ENCODE results near the gene ZNF180. TPM values are rescaled to one million over a fixed set of nuclear protein-coding genes. Genes with fewer than 3 reads are reported as not detected.
A peak's percentile ranks its signal among the peaks of the same experiment; 100 is the strongest.

ZNF180 gene
- total RNA-seq (2022) (12.7 TPM in 2 replicates), Bru-seq, nascent RNA (percentile 86 among the genes with signal in this experiment), BruChase-seq, experiment 1, labeled RNA remaining after a 6-hour chase (percentile 74 among the genes with signal in this experiment), BruChase-seq, experiment 2, labeled RNA remaining after a 2-hour chase (percentile 75 among the genes with signal in this experiment)
- long read RNA-seq, partial matches to known transcripts, result 2 of 9 reads
- long read RNA-seq, other reads (novel, unspliced or antisense), result 3 of 9 reads

- H3K4me3 Mint-ChIP-seq (ENCODE audit: low read depth, unreplicated experiment), result peak within 1 kb of the TSS; percentile 90
- BruUV-seq (replicated peaks), result no TSS peak
- H3K27me3 Mint-ChIP-seq (ENCODE audit: unreplicated experiment), result peaks cover 6% of the 10 kb centered on the region
- peak within 1 kb of the TSS; percentile 78 for H3K27ac Mint-ChIP-seq (ENCODE audit: unreplicated experiment)
- TF ChIP-seq CTCF (IDR thresholded peaks at IDR 0.05; ENCODE audit: unreplicated experiment), result peak; percentile 83
- H3K36me3 Mint-ChIP-seq (ENCODE audit: insufficient read depth, unreplicated experiment), result peaks cover 56% of the 10 kb centered on the region
- peaks cover 26% of the 10 kb centered on the region for H3K4me1 Mint-ChIP-seq (ENCODE audit: low read depth, unreplicated experiment)
- CTCF ChIA-PET, result interaction anchor here (0.6 to 1.4 kb wide), 7 partner anchors 31 to 496 kb away, joined by 3 to 6 read pairs (median 3); partner anchors contain the start of gene ZNF226
- peaks cover 11% of the 10 kb centered on the region for H3K9me3 Mint-ChIP-seq (ENCODE audit: low read depth, unreplicated experiment)
- DNase-seq, result peak; percentile 99
- intact Hi-C loops (cut with micrococcal nuclease; ENCODE audit: unreplicated experiment), result no loop called here
Observed at GRCh38 chr19:44499962-44500949, at the start of gene ZNF180. TSS of gene ZNF180 (minus strand) at chr19:44500522. CDS start at chr19:44497334, 3,188 bp downstream.

GRCh38 chr19:44549507-44549906 lies 49.2 kb upstream of the ZNF180 start:
- Mint-ChIP-seq H3K4me1 (ENCODE audit: low read depth, unreplicated experiment) (peaks cover 17% of the 10 kb centered on the region), H3K36me3 (ENCODE audit: insufficient read depth, unreplicated experiment) (no peaks in the 10 kb centered on the region), H3K4me3 (ENCODE audit: low read depth, unreplicated experiment) (no peak overlapping the region), H3K9me3 (ENCODE audit: low read depth, unreplicated experiment) (no peaks in the 10 kb centered on the region), H3K27ac (ENCODE audit: unreplicated experiment) (no peak overlapping the region), H3K27me3 (ENCODE audit: unreplicated experiment) (peaks cover 11% of the 10 kb centered on the region)
- intact Hi-C loops (cut with micrococcal nuclease; ENCODE audit: unreplicated experiment), result no loop called here
- DNase-seq, result no peak
- CTCF ChIA-PET, result interaction anchor here (0.7 kb wide), 1 partner anchor 30 kb away, joined by 6 read pairs; no protein-coding TSS in a partner anchor
- TF ChIP-seq CTCF (IDR thresholded peaks at IDR 0.05; ENCODE audit: unreplicated experiment), result no peak
- no TSS peak for BruUV-seq (replicated peaks)

- Mint-ChIP-seq H3K27ac (ENCODE audit: unreplicated experiment) (no peak overlapping the region), H3K9me3 (ENCODE audit: low read depth, unreplicated experiment) (no peaks in the 10 kb centered on the region), H3K4me3 (ENCODE audit: low read depth, unreplicated experiment) (no peak overlapping the region), H3K4me1 (ENCODE audit: low read depth, unreplicated experiment) (peaks cover 9% of the 10 kb centered on the region), H3K36me3 (ENCODE audit: insufficient read depth, unreplicated experiment) (no peaks in the 10 kb centered on the region), H3K27me3 (ENCODE audit: unreplicated experiment) (peaks cover 18% of the 10 kb centered on the region)
- no peak for DNase-seq
- CTCF ChIA-PET, result interaction anchor here (0.7 to 1.1 kb wide), 2 partner anchors 22 to 585 kb away, joined by 3 read pairs; no protein-coding TSS in a partner anchor
- TF ChIP-seq CTCF (IDR thresholded peaks at IDR 0.05; ENCODE audit: unreplicated experiment), result no peak
- intact Hi-C loops (cut with micrococcal nuclease; ENCODE audit: unreplicated experiment), result no loop called here
- no TSS peak for BruUV-seq (replicated peaks)
Observed at GRCh38 chr19:44548736-44549135, 48.4 kb upstream of the ZNF180 start.

GRCh38 chr19:44544031-44544430 lies 43.7 kb upstream of the ZNF180 start:
- intact Hi-C loops (cut with micrococcal nuclease; ENCODE audit: unreplicated experiment), result no loop called here
- Mint-ChIP-seq H3K4me1 (ENCODE audit: low read depth, unreplicated experiment) (no peaks in the 10 kb centered on the region), H3K27ac (ENCODE audit: unreplicated experiment) (no peak overlapping the region), H3K4me3 (ENCODE audit: low read depth, unreplicated experiment) (no peak overlapping the region), H3K9me3 (ENCODE audit: low read depth, unreplicated experiment) (no peaks in the 10 kb centered on the region), H3K27me3 (ENCODE audit: unreplicated experiment) (peaks cover 46% of the 10 kb centered on the region), H3K36me3 (ENCODE audit: insufficient read depth, unreplicated experiment) (no peaks in the 10 kb centered on the region)
- DNase-seq, result no peak
- BruUV-seq (replicated peaks), result no TSS peak
- CTCF ChIA-PET, result interaction anchor here (0.5 kb wide), 1 partner anchor 302 kb away, joined by 5 read pairs; no protein-coding TSS in a partner anchor
- no peak for TF ChIP-seq CTCF (IDR thresholded peaks at IDR 0.05; ENCODE audit: unreplicated experiment)

Measured in Calu3 (cell line).